ENCODE measurements around the gene ELFN2.

The ELFN2 gene

GRCh38 chr22:37318364-37319109 lies 108.7 kb downstream of the ELFN2 start:
- no peak overlapping the region for H3K27ac ChIP-seq
- no peak for TF ChIP-seq ZFX (IDR thresholded peaks at IDR 0.05; ENCODE audit: borderline replicate concordance)
- TF ChIP-seq, protein P1, sequence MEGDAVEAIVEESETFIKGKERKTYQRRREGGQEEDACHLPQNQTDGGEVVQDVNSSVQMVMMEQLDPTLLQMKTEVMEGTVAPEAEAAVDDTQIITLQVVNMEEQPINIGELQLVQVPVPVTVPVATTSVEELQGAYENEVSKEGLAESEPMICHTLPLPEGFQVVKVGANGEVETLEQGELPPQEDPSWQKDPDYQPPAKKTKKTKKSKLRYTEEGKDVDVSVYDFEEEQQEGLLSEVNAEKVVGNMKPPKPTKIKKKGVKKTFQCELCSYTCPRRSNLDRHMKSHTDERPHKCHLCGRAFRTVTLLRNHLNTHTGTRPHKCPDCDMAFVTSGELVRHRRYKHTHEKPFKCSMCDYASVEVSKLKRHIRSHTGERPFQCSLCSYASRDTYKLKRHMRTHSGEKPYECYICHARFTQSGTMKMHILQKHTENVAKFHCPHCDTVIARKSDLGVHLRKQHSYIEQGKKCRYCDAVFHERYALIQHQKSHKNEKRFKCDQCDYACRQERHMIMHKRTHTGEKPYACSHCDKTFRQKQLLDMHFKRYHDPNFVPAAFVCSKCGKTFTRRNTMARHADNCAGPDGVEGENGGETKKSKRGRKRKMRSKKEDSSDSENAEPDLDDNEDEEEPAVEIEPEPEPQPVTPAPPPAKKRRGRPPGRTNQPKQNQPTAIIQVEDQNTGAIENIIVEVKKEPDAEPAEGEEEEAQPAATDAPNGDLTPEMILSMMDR (IDR thresholded peaks at IDR 0.05), result no peak
